GM20000 (cell line): ENCODE measurements around the gene EML5.

Source experiments
- DNase-seq: peaks from one replicate; pipeline ENCODE4 v3.0.0; 2012; ENCODE audit warnings: low spot score
- TF ChIP-seq, protein P1 (sequence below): IDR thresholded peaks from 2 replicates; pipeline ENCODE4 v1.5.1; 2012; ENCODE audit warnings: mild to moderate bottlenecking, control low read depth; ENCODE audit errors: extremely low read depth, missing control alignments

Gene EML5

DNA sequence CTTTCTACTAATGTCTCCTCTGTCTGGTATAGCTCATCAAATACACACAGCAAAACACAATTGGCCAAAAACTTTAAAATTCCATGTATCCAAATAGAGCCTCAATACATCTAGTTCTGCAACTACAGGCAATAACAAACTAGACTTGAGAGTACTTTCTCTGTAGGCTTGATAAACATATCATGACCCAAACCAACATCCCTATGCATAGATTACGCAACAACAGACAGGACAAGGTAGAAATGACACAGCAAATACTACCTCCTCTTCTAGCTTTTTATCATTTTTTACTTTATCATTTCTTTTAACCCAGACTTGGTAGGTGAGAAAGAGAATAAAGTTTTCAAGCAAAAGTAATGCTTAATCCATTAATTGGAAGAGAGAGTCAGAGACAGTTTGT, 41.8 kb downstream of the EML5 start:
- TF ChIP-seq, protein P1, sequence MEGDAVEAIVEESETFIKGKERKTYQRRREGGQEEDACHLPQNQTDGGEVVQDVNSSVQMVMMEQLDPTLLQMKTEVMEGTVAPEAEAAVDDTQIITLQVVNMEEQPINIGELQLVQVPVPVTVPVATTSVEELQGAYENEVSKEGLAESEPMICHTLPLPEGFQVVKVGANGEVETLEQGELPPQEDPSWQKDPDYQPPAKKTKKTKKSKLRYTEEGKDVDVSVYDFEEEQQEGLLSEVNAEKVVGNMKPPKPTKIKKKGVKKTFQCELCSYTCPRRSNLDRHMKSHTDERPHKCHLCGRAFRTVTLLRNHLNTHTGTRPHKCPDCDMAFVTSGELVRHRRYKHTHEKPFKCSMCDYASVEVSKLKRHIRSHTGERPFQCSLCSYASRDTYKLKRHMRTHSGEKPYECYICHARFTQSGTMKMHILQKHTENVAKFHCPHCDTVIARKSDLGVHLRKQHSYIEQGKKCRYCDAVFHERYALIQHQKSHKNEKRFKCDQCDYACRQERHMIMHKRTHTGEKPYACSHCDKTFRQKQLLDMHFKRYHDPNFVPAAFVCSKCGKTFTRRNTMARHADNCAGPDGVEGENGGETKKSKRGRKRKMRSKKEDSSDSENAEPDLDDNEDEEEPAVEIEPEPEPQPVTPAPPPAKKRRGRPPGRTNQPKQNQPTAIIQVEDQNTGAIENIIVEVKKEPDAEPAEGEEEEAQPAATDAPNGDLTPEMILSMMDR = no peak
- no peak for DNase-seq

DNA sequence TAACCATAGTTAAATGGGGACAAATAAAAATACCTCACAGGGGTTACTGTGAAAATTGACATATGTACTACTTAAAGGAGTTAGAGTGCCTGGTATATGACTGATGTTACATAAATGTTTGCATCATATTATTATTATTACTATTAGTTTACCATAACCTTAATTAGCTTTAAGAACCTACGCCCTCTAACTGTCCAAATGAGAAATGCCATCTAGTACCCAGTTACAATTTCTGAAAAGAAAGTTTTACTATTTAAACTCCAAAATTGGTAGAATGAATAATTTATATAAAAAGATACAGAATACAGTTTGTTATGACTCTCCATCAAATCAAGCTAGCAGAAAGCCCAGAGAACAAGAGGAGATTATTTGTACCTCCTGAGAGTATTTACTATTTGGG, 42.3 kb downstream of the EML5 start:
- no peak for DNase-seq
- TF ChIP-seq, protein P1 = no peak

DNA sequence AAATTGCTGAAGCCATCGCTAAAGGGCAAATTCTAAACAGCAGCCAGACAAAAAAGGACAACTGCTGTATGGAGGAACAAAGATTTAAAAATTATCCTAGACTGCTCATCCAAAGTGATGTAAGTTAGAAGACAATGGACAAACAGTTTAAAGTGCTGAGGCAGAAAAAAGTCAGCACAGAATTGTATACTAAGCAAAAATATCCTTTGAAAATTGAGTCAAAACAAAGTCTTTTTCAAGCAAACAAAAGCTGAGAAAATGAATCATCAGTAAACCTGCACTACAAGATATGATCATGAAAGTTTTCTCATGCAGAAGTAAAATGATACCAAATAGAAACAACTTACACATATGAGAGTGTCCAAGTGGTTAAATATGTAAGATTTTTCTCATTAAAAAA, 43.6 kb downstream of the EML5 start:
- DNase-seq = no peak
- TF ChIP-seq, protein P1 = no peak

DNA sequence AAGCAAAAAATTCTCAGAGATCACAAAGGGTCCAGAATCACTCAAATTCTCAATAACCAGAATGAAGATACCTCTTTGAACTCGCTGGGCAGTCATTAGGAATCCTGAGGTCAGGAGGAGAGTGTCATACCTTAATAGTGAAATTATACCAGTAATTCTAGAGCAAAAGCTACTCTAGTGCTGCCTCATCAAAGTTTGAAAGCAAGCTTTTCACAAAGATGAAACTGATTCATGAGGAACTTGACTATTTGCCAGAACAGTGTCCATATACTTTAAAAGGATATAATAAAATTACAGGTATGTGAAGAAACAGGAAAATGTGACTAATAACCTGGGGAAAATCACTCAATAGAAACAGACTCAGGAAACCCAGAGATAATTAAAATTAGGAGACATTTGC, 44.5 kb downstream of the EML5 start:
- no peak for DNase-seq
- TF ChIP-seq, protein P1 = no peak

DNA sequence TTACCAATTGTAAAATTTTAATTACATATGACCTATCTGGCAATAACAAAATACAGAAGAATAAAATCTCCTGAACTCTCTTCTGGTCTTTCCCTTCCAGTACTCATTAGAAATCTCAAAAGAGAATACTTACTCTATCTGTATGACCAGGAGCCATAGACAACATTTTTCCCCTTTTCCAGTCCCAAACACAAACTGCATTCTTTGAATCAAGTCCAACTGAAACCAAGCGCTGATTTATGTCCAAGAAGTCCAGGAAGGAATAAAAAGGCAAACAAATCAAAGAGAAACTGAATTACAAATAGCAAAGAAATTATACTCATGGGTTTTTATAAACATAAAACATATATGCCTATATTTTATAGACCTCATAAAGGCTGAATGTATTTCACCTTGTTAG, 46.7 kb downstream of the EML5 start:
- no peak for DNase-seq
- TF ChIP-seq, protein P1 = no peak

DNA sequence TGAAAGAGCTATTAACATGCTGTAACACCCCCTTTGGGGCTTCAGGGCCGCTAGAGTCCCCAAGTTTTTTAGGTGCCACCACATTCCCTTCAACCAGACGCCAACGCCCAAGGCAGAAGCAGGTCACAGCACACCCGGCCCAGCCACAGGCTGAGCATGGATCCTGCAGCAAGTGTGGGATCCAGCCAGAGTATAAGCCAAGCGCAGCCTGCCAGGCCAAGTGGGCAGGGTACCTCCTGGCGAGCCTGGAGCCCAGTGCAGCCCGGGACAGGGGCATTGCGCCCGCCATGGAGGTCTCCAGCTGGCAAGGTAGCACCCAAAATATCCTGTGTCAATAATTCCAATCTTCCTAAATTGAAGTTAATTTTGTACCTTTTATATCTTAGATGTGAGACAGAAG, 55.5 kb downstream of the EML5 start:
- no peak for DNase-seq
- TF ChIP-seq, protein P1 = no peak

DNA sequence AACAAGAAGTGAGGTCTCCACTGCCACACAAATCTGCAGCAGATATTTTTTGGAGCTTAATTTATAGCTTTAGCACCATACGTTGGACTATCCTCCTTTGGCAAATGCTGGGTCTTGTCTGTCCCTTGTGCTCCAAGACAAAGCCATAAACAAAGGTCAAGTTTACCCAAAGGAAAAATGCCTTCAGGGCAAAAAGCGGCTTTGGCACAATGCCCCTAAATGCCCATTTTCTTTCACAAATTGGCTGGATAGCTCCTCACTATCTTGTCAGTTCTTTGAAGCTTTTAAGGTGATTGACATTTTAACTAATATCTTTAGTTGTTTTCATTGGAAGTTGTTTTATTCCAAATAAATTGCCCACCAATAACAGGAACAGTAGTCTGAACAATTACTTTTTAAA, 59.6 kb downstream of the EML5 start:
- TF ChIP-seq, protein P1 = no peak
- no peak for DNase-seq
